ENCODE results near the gene SAMD4B. TPM values are rescaled to one million over a fixed set of nuclear protein-coding genes. Genes with fewer than 3 reads are reported as not detected.

The SAMD4B gene
- total and polyA plus RNA-seq, 2 of the 8 experiments (the other 6 are each of a cell fraction or from before 2014, with no cell fraction given) = 137 to 158 TPM

GRCh38 chr19:39316627-39317321 is 25.4 kb upstream of the SAMD4B start:
- POLR2A ChIA-PET (ENCODE audit: partially characterized antibody) = interaction anchor here (1.0 kb wide), 1 partner anchor 11 kb away, joined by 3 read pairs; no protein-coding TSS in a partner anchor

More at GRCh38 chr19:39316627-39317321, 25.4 kb upstream of the SAMD4B start:
- 89% methylated on average over 12 of the region's 12 CpGs; no CpG with 5 or more reads in 1 of the 2 experiments for WGBS, 2 experiments (ENCODE audit: extremely low coverage in 1 of 2, insufficient coverage in 1 of 2, insufficient read length in 1 of 2, insufficient replicate concordance in 2 of 2, low coverage in 1 of 2, low lambda C conversion rate in 2 of 2, missing lambda C conversion rate in 1 of 2)
- no peak overlapping the region for H3K23ac ChIP-seq (ENCODE audit: insufficient read length)
- peaks cover 2 to 8% (median 3%) of the 10 kb centered on the region in 4 experiments; a peak in 5 of 7 replicates for H3K4me1 ChIP-seq (replicated peaks in 1 of 4; ENCODE audit: control insufficient read depth in 3 of 4, insufficient read depth in 4 of 4, low read length in 3 of 4)
- H4K91ac ChIP-seq (replicated peaks; ENCODE audit: insufficient read length, low read length) = no peak overlapping the region
- no peak overlapping the region for H4K5ac ChIP-seq (ENCODE audit: insufficient read length, low read depth, low read length)
- no peak overlapping the region for H3K27ac ChIP-seq (ENCODE audit: low read depth, low read length)
- H3K9me3 ChIP-seq (ENCODE audit: insufficient read depth in 2 of 2, low read depth in 1 of 2, low read length in 1 of 2) = no peaks in the 10 kb centered on the region
- no peak overlapping the region for H2AFZ ChIP-seq (ENCODE audit: low read length)
- no peak overlapping the region for H3K18ac ChIP-seq (ENCODE audit: extremely low read depth, low read length)
- peaks cover 0 to 14% (median 12%) of the 10 kb centered on the region in 4 experiments; a peak in 4 of 7 replicates for H3K27me3 ChIP-seq (replicated peaks in 1 of 4; ENCODE audit: control insufficient read depth in 3 of 4, extremely low read depth in 1 of 4, insufficient read depth in 3 of 4, low read length in 3 of 4)
- no peak overlapping the region for H2AK5ac ChIP-seq (ENCODE audit: low read depth, low read length)
- H3K36me3 ChIP-seq (ENCODE audit: control insufficient read depth in 2 of 4, insufficient read depth in 4 of 4, low read length in 3 of 4) = peaks cover 0 to 15% (median 1%) of the 10 kb centered on the region in 4 experiments; a peak in 3 of 8 replicates
- no peak overlapping the region for H3K4me2 ChIP-seq (ENCODE audit: insufficient read depth in 1 of 2, low read depth in 2 of 2, low read length in 2 of 2)
- DNase-seq (ENCODE audit: low read depth in 1 of 2, low spot score in 2 of 2) (no peak), FAIRE-seq (no peak)
- no peak overlapping the region for H2BK20ac ChIP-seq (ENCODE audit: low read length)
- TF ChIP-seq CBX8 (IDR thresholded peaks at IDR 0.05; ENCODE audit: borderline replicate concordance, low read depth, low read length) (no peak), BACH1 (IDR thresholded peaks at IDR 0.05; ENCODE audit: low read length) (no peak), EGR1 (IDR thresholded peaks at IDR 0.05; ENCODE audit: borderline replicate concordance, low read depth, low read length) (no peak), SIX5 (IDR thresholded peaks at IDR 0.05; ENCODE audit: low read depth, low read length) (no peak), RXRA (IDR thresholded peaks at IDR 0.05; ENCODE audit: insufficient read depth, low read depth, low read length) (no peak), KDM5A (IDR thresholded peaks at IDR 0.05; ENCODE audit: low read length) (no peak)
- peaks cover 0 to 7% of the 10 kb centered on the region in 2 experiments for H4K20me1 ChIP-seq (replicated peaks in 1 of 2; ENCODE audit: control insufficient read depth in 1 of 2, insufficient read depth in 2 of 2, low read length in 2 of 2)
- H3K79me2 ChIP-seq (ENCODE audit: control insufficient read depth in 1 of 2, insufficient read depth in 2 of 2, low read length in 2 of 2) = no peaks in the 10 kb centered on the region
- no peak overlapping the region for H3K4ac ChIP-seq (replicated peaks; ENCODE audit: insufficient read length, low read depth, low read length)
- H2BK15ac ChIP-seq (ENCODE audit: low read length) = no peak overlapping the region
- no peak overlapping the region for H3K14ac ChIP-seq (ENCODE audit: insufficient read length)
- peaks cover 7% of the 10 kb centered on the region; the same call in 1 of the 2 replicates for H3K23me2 ChIP-seq (ENCODE audit: low read depth, low read length)
- no peak overlapping the region for H3K9ac ChIP-seq (replicated peaks in 1 of 4; ENCODE audit: extremely low read depth in 1 of 4, low read depth in 3 of 4, low read length in 3 of 4)
- CTCF ChIA-PET (ENCODE audit: partially characterized antibody) = interaction anchor here (0.6 kb wide), 1 partner anchor 184 kb away, joined by 3 read pairs; no protein-coding TSS in a partner anchor
- H4K8ac ChIP-seq (ENCODE audit: extremely low read depth, insufficient read depth, low read length) = no peak overlapping the region
- no peak overlapping the region for H3K56ac ChIP-seq (replicated peaks; ENCODE audit: insufficient read length, low read depth, low read length)
- H3K4me3 ChIP-seq (ENCODE audit: extremely low read depth in 1 of 4, insufficient read depth in 2 of 4, low read depth in 3 of 4, low read length in 4 of 4) = no peak overlapping the region
- no peak overlapping the region for H2BK5ac ChIP-seq (ENCODE audit: low read depth, low read length)
- H3K79me1 ChIP-seq (ENCODE audit: low read depth, low read length) = no peaks in the 10 kb centered on the region
- H2BK12ac ChIP-seq (ENCODE audit: low read depth, low read length) = no peak overlapping the region
- H2BK120ac ChIP-seq (replicated peaks; ENCODE audit: low read depth, low read length) = no peak overlapping the region

Data from H1 (cell line).